GM21529 (cell line): ENCODE measurements around the gene ADAMTSL3.

Experiments
- ATAC-seq: cut with Tn5 transposase; IDR thresholded peaks from one replicate; pipeline ENCODE4 v1.9.1; 2021; ENCODE audit not compliant: unreplicated experiment

ADAMTSL3 gene

GRCh38 chr15:83654379-83655236, 685 bp downstream of the ADAMTSL3 start:
- ATAC-seq, result no peak

GRCh38 chr15:83655237-83655616, 1.3 kb downstream of the ADAMTSL3 start:
- no peak for ATAC-seq

GRCh38 chr15:83656192-83656591, 2.3 kb downstream of the ADAMTSL3 start:
- no peak for ATAC-seq

- no peak for ATAC-seq
Observed at GRCh38 chr15:83656943-83657528, 3.1 kb downstream of the ADAMTSL3 start.

- ATAC-seq, result no peak
Observed at GRCh38 chr15:83657549-83657948, 3.6 kb downstream of the ADAMTSL3 start.

- ATAC-seq, result no peak
Observed at GRCh38 chr15:83658430-83659416, 4.8 kb downstream of the ADAMTSL3 start.

GRCh38 chr15:83659417-83659812, 5.5 kb downstream of the ADAMTSL3 start:
- no peak for ATAC-seq

GRCh38 chr15:83665480-83665879, 11.6 kb downstream of the ADAMTSL3 start:
- no peak for ATAC-seq

GRCh38 chr15:83670672-83671229, 16.8 kb downstream of the ADAMTSL3 start:
- no peak for ATAC-seq

GRCh38 chr15:83671603-83672002, 17.7 kb downstream of the ADAMTSL3 start:
- ATAC-seq, result no peak

GRCh38 chr15:83673385-83673784, 19.5 kb downstream of the ADAMTSL3 start:
- no peak for ATAC-seq

GRCh38 chr15:83682476-83683088, 28.7 kb downstream of the ADAMTSL3 start:
- no peak for ATAC-seq

- no peak for ATAC-seq
Observed at GRCh38 chr15:83685916-83686332, 32.0 kb downstream of the ADAMTSL3 start.

- ATAC-seq, result no peak
Observed at GRCh38 chr15:83688201-83688600, 34.3 kb downstream of the ADAMTSL3 start.

- ATAC-seq, result no peak
Observed at GRCh38 chr15:83690676-83691075, 36.8 kb downstream of the ADAMTSL3 start.

GRCh38 chr15:83692746-83693581, 39.0 kb downstream of the ADAMTSL3 start:
- ATAC-seq, result no peak

- ATAC-seq, result no peak
Observed at GRCh38 chr15:83694015-83694414, 40.1 kb downstream of the ADAMTSL3 start.

GRCh38 chr15:83694536-83694935, 40.6 kb downstream of the ADAMTSL3 start:
- ATAC-seq, result no peak

GRCh38 chr15:83695246-83695645, 41.3 kb downstream of the ADAMTSL3 start:
- ATAC-seq, result no peak
